Adrenal gland (tissue), 5 donors: Measurements from ENCODE around the gene FFAR2.

Source experiments
- POLR2A ChIP-seq, 2 donors: fragments of 450-650 bp; IDR thresholded peaks; one replicate each; pipeline ENCODE4 v1.6.1; 2017; ENCODE audit warnings: antibody characterized with exemption in 2 of 2, mild to moderate bottlenecking in 2 of 2, moderate library complexity in 1 of 2
- TF ChIP-seq, protein P1 (sequence below), 6 experiments: fragments of 450-650 bp in 4 of 6; fragments of 200-600 bp in 2 of 6; sonication (generic) in 1 of 6; IDR thresholded peaks; 1 replicate in 5 of 6; 2 replicates in 1 of 6; pipeline versions ENCODE4 v1.5.1 to v1.8.0; 2016 to 2021; ENCODE audit warnings: antibody characterized with exemption in 6 of 6, mild to moderate bottlenecking in 2 of 6, moderate library complexity in 1 of 6
- donor health status: DM: no; HTN: no; CAD: no.

DNA sequence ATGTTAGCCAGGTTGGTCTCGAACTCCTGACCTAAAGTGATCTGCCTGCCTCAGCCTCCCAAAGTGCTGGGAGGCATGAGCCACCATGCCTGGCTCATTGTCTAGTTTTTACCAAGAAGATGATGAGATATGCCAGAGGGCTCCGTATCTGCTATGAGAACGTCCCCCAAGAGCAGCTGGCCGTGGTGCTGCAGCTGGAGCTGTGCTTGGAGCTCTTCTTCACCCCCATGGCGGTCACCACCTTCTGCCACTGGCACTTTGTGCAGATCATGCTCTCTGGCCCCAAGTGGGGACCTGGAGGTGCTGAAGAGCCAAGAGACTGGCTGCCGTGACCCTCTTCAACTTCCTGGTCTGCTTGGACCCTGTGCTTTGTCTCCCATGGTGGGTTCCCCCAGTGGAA lies 40.4 kb upstream of the FFAR2 start:
- no peak for TF ChIP-seq POLR2A (IDR thresholded peaks at IDR 0.05)
- TF ChIP-seq, protein P1, sequence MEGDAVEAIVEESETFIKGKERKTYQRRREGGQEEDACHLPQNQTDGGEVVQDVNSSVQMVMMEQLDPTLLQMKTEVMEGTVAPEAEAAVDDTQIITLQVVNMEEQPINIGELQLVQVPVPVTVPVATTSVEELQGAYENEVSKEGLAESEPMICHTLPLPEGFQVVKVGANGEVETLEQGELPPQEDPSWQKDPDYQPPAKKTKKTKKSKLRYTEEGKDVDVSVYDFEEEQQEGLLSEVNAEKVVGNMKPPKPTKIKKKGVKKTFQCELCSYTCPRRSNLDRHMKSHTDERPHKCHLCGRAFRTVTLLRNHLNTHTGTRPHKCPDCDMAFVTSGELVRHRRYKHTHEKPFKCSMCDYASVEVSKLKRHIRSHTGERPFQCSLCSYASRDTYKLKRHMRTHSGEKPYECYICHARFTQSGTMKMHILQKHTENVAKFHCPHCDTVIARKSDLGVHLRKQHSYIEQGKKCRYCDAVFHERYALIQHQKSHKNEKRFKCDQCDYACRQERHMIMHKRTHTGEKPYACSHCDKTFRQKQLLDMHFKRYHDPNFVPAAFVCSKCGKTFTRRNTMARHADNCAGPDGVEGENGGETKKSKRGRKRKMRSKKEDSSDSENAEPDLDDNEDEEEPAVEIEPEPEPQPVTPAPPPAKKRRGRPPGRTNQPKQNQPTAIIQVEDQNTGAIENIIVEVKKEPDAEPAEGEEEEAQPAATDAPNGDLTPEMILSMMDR (IDR thresholded peaks at IDR 0.05): no peak
